ENCODE measurements around the gene TLR5. TPM values are rescaled to one million over a fixed set of nuclear protein-coding genes. Genes with fewer than 3 reads are reported as not detected.

The TLR5 gene
- total RNA-seq, 6 experiments from 2014 or later: 0.84 to 3.3 (median 2.5) TPM

DNA sequence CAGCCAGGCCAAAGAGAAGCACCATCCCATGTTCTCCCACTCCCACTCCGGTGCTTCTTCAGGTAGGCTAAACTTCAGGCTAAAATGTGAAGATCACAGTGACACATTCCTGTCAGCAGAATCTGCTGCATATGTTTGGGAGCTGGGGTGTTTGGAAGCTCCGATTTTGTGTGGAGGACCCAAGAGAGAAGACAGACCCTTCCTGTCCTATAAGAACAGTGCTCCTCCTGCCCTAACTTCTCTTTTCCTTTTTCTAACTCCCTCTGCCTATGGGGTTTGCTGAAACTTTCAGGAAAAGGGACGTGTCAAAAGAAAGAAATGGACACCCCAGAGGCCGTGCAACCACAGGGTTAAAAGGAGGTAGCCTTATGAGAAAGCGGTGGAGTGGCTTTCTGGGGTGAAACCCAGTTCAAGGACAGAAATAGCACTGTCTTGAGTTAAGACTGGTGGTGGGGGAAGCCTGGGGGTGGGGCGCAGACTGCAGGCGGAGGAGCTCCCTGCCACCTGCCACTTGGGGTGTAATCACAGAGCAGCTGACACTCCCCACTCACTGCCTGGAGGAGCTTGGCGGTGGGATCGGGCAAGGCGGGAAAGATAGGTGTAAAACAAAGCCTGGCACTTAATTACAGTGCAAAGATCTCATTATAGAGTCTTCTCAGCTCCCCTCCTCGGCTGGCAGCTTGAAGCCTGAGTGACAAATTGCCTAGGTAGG lies 645 bp upstream of the TLR5 start:
- intact Hi-C loops (cut with DNase I): no loop called here
- ATAC-seq (no peak), DNase-seq (no peak)
- Histone ChIP-seq H3K27ac (peak overlapping the region in 1 of 3 donors; percentile 61), H3K4me3 (peak overlapping the region in 2 of 3 donors; percentile 60 to 73), H3K9me3 (no peaks in the 10 kb centered on the region), H3K27me3 (no peaks in the 10 kb centered on the region), H3K4me1 (peaks cover 0 to 5% (median 2%) of the 10 kb centered on the region in 4 donors), H3K36me3 (no peaks in the 10 kb centered on the region)
- 40% methylated on average over 9 of the region's 11 CpGs for WGBS (ENCODE audit: insufficient coverage, low coverage, low lambda C conversion rate, missing lambda C conversion rate)
- TF ChIP-seq, protein P1, sequence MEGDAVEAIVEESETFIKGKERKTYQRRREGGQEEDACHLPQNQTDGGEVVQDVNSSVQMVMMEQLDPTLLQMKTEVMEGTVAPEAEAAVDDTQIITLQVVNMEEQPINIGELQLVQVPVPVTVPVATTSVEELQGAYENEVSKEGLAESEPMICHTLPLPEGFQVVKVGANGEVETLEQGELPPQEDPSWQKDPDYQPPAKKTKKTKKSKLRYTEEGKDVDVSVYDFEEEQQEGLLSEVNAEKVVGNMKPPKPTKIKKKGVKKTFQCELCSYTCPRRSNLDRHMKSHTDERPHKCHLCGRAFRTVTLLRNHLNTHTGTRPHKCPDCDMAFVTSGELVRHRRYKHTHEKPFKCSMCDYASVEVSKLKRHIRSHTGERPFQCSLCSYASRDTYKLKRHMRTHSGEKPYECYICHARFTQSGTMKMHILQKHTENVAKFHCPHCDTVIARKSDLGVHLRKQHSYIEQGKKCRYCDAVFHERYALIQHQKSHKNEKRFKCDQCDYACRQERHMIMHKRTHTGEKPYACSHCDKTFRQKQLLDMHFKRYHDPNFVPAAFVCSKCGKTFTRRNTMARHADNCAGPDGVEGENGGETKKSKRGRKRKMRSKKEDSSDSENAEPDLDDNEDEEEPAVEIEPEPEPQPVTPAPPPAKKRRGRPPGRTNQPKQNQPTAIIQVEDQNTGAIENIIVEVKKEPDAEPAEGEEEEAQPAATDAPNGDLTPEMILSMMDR (IDR thresholded peaks at IDR 0.05): no peak
- no peak for TF ChIP-seq POLR2A (IDR thresholded peaks at IDR 0.05)

DNA sequence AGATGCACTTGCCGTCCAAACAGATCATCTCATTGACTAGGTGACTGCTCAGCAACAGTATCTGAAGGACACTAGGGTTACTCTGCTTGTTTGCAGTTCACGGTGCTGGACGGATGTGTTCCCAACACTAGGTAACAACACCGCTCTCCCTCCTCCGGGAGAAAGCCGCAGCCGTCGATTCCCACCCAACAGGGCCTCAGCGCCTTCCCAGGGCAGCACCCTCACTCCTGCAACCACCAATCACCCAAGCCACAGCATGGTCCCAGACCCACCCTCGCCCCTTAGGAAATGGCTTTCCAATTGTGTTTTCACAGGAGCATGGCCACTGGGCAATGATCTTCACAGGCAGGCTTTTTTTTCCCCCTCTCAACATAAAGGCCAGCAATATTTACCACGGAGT lies 779 bp downstream of the TLR5 start:
- TF ChIP-seq POLR2A (IDR thresholded peaks at IDR 0.05): no peak
- TF ChIP-seq, protein P1 (IDR thresholded peaks at IDR 0.05): no peak
- no peak for ATAC-seq
- peaks cover 0 to 11% (median 5%) of the 10 kb centered on the region in 4 donors for H3K4me1 ChIP-seq
- H3K27ac ChIP-seq: peak overlapping the region in 1 of 3 donors; percentile 61
- no peak for DNase-seq
- H3K9me3 ChIP-seq: no peaks in the 10 kb centered on the region
- intact Hi-C loops (cut with DNase I): no loop called here
- H3K36me3 ChIP-seq: no peaks in the 10 kb centered on the region
- no peaks in the 10 kb centered on the region for H3K27me3 ChIP-seq
- H3K4me3 ChIP-seq: peak overlapping the region; percentile 51 to 73 (median 60)
- 57% methylated on average over 2 of the region's 11 CpGs for WGBS (ENCODE audit: insufficient coverage, low coverage, low lambda C conversion rate, missing lambda C conversion rate)

DNA sequence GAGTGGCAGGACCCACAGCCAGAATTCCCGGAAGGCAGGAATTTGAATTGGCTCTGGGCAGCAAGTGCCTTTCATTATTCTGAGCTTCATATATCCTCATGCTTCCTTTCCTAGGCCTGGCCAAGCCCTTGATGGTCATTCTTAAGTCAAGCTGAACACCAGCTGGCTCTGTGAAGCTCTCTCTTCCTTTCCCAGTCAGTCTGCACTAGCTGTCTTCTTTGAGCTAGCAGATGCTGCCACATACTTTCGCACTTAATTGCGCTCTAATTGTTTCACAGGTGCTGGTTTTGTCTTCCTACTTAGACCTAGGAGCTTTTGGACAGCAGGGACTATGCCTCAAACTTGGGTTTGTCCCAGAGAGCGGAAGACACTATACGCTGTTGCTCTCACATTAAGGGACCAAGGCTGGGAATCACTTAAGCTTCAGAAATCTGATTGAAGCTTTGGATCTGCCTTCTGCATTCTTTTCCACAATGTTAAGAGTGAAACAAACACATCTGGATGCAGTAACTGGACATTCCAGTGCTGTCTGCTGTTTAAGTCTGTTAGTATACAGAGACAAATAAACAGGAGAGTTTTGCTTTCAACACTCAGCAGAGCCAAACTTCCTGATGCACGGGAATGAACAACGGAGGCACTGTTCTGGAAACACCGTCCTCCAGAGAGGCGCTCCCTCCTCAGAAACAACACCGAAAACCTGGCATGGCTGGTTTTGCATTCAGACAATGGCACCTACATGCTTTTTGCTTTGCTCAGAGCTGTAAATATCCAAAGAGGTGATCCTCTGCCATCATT lies 2.2 kb downstream of the TLR5 start:
- Histone ChIP-seq H3K4me3 (no peak overlapping the region), H3K4me1 (peaks cover 0 to 17% (median 7%) of the 10 kb centered on the region in 4 donors), H3K27ac (no peak overlapping the region), H3K27me3 (no peaks in the 10 kb centered on the region), H3K9me3 (no peaks in the 10 kb centered on the region), H3K36me3 (no peaks in the 10 kb centered on the region)
- no peak for TF ChIP-seq POLR2A (IDR thresholded peaks at IDR 0.05)
- TF ChIP-seq, protein P1 (IDR thresholded peaks at IDR 0.05): no peak
- intact Hi-C loops (cut with DNase I): no loop called here
- 88% methylated on average over 9 of the region's 10 CpGs for WGBS (ENCODE audit: insufficient coverage, low coverage, low lambda C conversion rate, missing lambda C conversion rate)
- no peak for DNase-seq
- ATAC-seq: no peak

DNA sequence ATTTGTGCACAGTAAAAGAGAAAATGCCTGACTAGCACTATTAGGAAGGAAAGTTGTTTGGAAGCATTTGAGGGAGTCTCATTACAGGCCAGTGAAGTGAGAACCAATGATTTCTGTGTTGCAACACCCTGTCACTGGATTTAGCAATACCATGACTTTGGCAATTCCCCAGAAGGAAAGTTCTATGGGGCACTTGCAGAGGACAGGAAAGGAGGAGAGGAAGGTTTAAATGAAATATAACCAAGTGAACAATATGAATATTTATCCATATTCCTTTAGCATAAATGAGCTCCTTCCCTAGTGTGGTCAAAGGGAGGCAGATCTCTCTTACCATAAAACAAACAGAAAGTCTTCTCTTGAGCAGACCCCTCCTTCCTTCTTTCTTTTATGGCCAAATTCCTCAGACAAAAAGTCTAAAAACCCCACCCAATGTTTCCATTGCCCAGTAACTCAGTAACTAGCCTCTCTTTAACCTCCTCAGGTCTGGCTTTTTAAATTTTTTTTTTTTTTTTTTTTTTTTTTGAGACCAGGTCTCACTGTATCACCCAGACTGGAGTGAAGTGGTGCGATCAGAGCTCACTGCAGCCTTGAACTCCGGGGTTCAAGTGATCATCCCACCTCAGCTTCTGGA lies 5.5 kb downstream of the TLR5 start:
- Histone ChIP-seq H3K27ac (peak overlapping the region in 2 of 3 donors; percentile 39), H3K4me3 (no peak overlapping the region), H3K36me3 (no peaks in the 10 kb centered on the region), H3K9me3 (no peaks in the 10 kb centered on the region), H3K27me3 (no peaks in the 10 kb centered on the region), H3K4me1 (peaks cover 0 to 24% (median 6%) of the 10 kb centered on the region in 4 donors)
- DNase-seq: peak in 1 of 3 donors; percentile 63
- intact Hi-C loops (cut with DNase I): no loop called here
- WGBS (ENCODE audit: insufficient coverage, low coverage, low lambda C conversion rate, missing lambda C conversion rate): no CpG with 5 or more reads among the region's 2 CpGs
- peak; percentile 60 to 69 (median 65) for ATAC-seq
- TF ChIP-seq POLR2A (IDR thresholded peaks at IDR 0.05): no peak
- TF ChIP-seq, protein P1 (IDR thresholded peaks at IDR 0.05): no peak
